Neural progenitor cell (in vitro differentiated cells): ENCODE measurements around the gene DLX1. TPM values are rescaled to one million over a fixed set of nuclear protein-coding genes. Genes with fewer than 3 reads are reported as not detected.

ENCODE experiments used
- DNase-seq: peaks from one replicate; pipeline ENCODE4 v3.0.0-alpha.2; 2016; ENCODE audit warnings: low spot score
- H2AFZ ChIP-seq: fragments of 200-600 bp; sonication (generic); replicated peaks from 2 replicates; pipeline ENCODE4 v1.6.1; 2016; ENCODE audit warnings: antibody characterized with exemption
- H3F3A ChIP-seq: fragments of 200-600 bp; sonication (generic); 2 replicates; pipeline ENCODE4 v1.6.1; 2016; ENCODE audit warnings: antibody characterized with exemption, low read depth
- H3K27ac ChIP-seq: fragments of 200-600 bp; sonication (generic); 2 replicates; pipeline ENCODE4 v1.5.1; 2016; ENCODE audit warnings: mild to moderate bottlenecking
- H3K27me3 ChIP-seq: fragments of 200-600 bp; sonication (generic); 2 replicates; pipeline ENCODE4 v1.6.1; 2016; ENCODE audit warnings: mild to moderate bottlenecking, moderate library complexity
- H3K36me3 ChIP-seq: fragments of 200-600 bp; sonication (generic); 2 replicates; pipeline ENCODE4 v1.5.1; 2016
- H3K4me1 ChIP-seq: fragments of 200-600 bp; sonication (generic); 2 replicates; pipeline ENCODE4 v1.6.1; 2016; ENCODE audit warnings: mixed run types
- H3K4me2 ChIP-seq: fragments of 200-600 bp; sonication (generic); 2 replicates; pipeline ENCODE4 v1.6.1; 2016
- H3K4me3 ChIP-seq: fragments of 200-600 bp; sonication (generic); 2 replicates; pipeline ENCODE4 v1.5.1; 2016
- H3K79me2 ChIP-seq: fragments of 200-600 bp; sonication (generic); 2 replicates; pipeline ENCODE4 v1.6.1; 2016; ENCODE audit warnings: low read depth
- H3K9ac ChIP-seq: fragments of 200-600 bp; sonication (generic); 2 replicates; pipeline ENCODE4 v1.6.1; 2016
- H3K9me3 ChIP-seq: fragments of 200-600 bp; sonication (generic); 2 replicates; pipeline ENCODE4 v1.5.1; 2016; ENCODE audit warnings: low read depth
- H4K20me1 ChIP-seq: fragments of 200-600 bp; sonication (generic); 2 replicates; pipeline ENCODE4 v1.6.1; 2016; ENCODE audit warnings: low read depth
- H3K27ac Mint-ChIP-seq: 3 replicates; pipeline ENCODE4 v1.8.0; 2021; ENCODE audit warnings: mixed read lengths
- H3K27me3 Mint-ChIP-seq: 2 replicates; pipeline ENCODE4 v1.8.0; 2022; ENCODE audit warnings: low read depth, mild to moderate bottlenecking, inconsistent platforms, moderate library complexity, mixed read lengths; ENCODE audit not compliant: insufficient read depth
- H3K36me3 Mint-ChIP-seq: 3 replicates; pipeline ENCODE4 v1.8.0; 2021; ENCODE audit warnings: mixed read lengths
- H3K4me1 Mint-ChIP-seq: 3 replicates; pipeline ENCODE4 v1.8.0; 2021; ENCODE audit warnings: mixed read lengths
- H3K4me3 Mint-ChIP-seq: 3 replicates; pipeline ENCODE4 v1.8.0; 2021; ENCODE audit warnings: mild to moderate bottlenecking, moderate library complexity, mixed read lengths
- H3K9me3 Mint-ChIP-seq: 3 replicates; pipeline ENCODE4 v1.8.0; 2020; ENCODE audit warnings: mixed read lengths
- CTCF ChIP-seq: fragments of 200-600 bp; sonication (generic); IDR thresholded peaks from 2 replicates; pipeline ENCODE4 v1.5.1; 2017; ENCODE audit warnings: antibody characterized with exemption, mild to moderate bottlenecking
- EZH2 ChIP-seq: fragments of 200-600 bp; sonication (generic); IDR thresholded peaks from 2 replicates; pipeline ENCODE4 v1.6.1; 2017; ENCODE audit warnings: antibody characterized with exemption, mild to moderate bottlenecking, moderate library complexity
- EZH2phosphoT487 ChIP-seq: fragments of 200-600 bp; sonication (generic); IDR thresholded peaks from 2 replicates; pipeline ENCODE4 v1.6.1; 2017; ENCODE audit warnings: antibody characterized with exemption
- total RNA-seq: library from RNA; depleted of rRNA; stranded (reverse); fragments of >200 nt; gene quantifications from 2 replicates; pipeline ENCODE4 v1.2.3, GENCODE V29; 2015; ENCODE audit warnings: low replicate concordance

DLX1 gene
- total RNA-seq, 1 donor from 2014 or later: not detected

- Histone ChIP-seq H3K27ac (no peak overlapping the region), H3K9me3 (no peaks in the 10 kb centered on the region), H3K79me2 (no peaks in the 10 kb centered on the region), H3F3A (peaks cover 54% of the 10 kb centered on the region), H3K9ac (no peak overlapping the region), H3K27me3 (peaks cover 100% of the 10 kb centered on the region), H3K4me2 (peak overlapping the region; percentile 84), H3K36me3 (no peaks in the 10 kb centered on the region), H3K4me1 (peaks cover 37% of the 10 kb centered on the region), H2AFZ (no peak overlapping the region), H4K20me1 (peaks cover 94% of the 10 kb centered on the region), H3K4me3 (peak overlapping the region; percentile 51)
- Mint-ChIP-seq H3K27me3 (peaks cover 98% of the 10 kb centered on the region), H3K36me3 (peaks cover 3% of the 10 kb centered on the region), H3K4me1 (peaks cover 59% of the 10 kb centered on the region), H3K9me3 (peaks cover 3% of the 10 kb centered on the region), H3K4me3 (peak overlapping the region; percentile 86), H3K27ac (no peak overlapping the region)
- TF ChIP-seq CTCF (peak; percentile 3), EZH2 (peak; percentile 48), EZH2phosphoT487 (peak; percentile 16)
- DNase-seq: peak; percentile 35
These were observed 1.5 kb upstream of the DLX1 start for GRCh38 chr2:172083628-172084394.

DNA sequence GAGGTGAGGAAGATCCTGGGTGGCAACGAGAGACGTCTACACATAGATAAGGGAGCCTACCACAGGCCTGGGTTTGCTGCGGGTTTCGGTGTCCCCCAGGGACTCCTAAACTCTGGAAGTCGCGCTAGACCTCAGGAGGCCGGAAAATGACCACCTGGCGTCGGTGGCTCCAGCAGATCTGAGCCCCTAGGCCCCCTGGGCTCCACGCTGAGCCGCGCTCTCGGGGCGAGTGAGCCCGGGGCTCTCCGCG is 987 bp upstream of the DLX1 start:
- H3K79me2 ChIP-seq: no peaks in the 10 kb centered on the region
- peaks cover 37% of the 10 kb centered on the region for H3K4me1 ChIP-seq
- TF ChIP-seq EZH2: no peak
- peak; percentile 73 for TF ChIP-seq EZH2phosphoT487

GRCh38 chr2:172084645-172085459 is 455 bp upstream of the DLX1 start:
- peaks cover 100% of the 10 kb centered on the region for H3K27me3 ChIP-seq
- peak; percentile 97 for DNase-seq
- peaks cover 62% of the 10 kb centered on the region for H3F3A ChIP-seq
- H3K27ac Mint-ChIP-seq: no peak overlapping the region
- H3K79me2 ChIP-seq: no peaks in the 10 kb centered on the region
- peak overlapping the region; percentile 51 for H3K4me3 ChIP-seq
- H2AFZ ChIP-seq: peak overlapping the region; percentile 65
- peak overlapping the region; percentile 86 for H3K4me3 Mint-ChIP-seq
- H3K36me3 ChIP-seq: no peaks in the 10 kb centered on the region
- H4K20me1 ChIP-seq: peaks cover 95% of the 10 kb centered on the region
- H3K9ac ChIP-seq: no peak overlapping the region
- H3K27me3 Mint-ChIP-seq: peaks cover 98% of the 10 kb centered on the region
- H3K4me1 ChIP-seq: peaks cover 37% of the 10 kb centered on the region
- peak overlapping the region; percentile 84 for H3K4me2 ChIP-seq
- H3K9me3 Mint-ChIP-seq: peaks cover 3% of the 10 kb centered on the region
- peaks cover 59% of the 10 kb centered on the region for H3K4me1 Mint-ChIP-seq
- no peaks in the 10 kb centered on the region for H3K9me3 ChIP-seq
- no peak overlapping the region for H3K27ac ChIP-seq
- H3K36me3 Mint-ChIP-seq: no peaks in the 10 kb centered on the region
- TF ChIP-seq CTCF: no peak
- no peak for TF ChIP-seq EZH2phosphoT487
- peak; percentile 15 for TF ChIP-seq EZH2

More for the DNA sequence above, 987 bp upstream of the DLX1 start:
- peaks cover 94% of the 10 kb centered on the region for H4K20me1 ChIP-seq
- peak overlapping the region; percentile 65 for H2AFZ ChIP-seq
- DNase-seq: no peak
- Mint-ChIP-seq H3K27ac (no peak overlapping the region), H3K4me3 (peak overlapping the region; percentile 86), H3K36me3 (no peaks in the 10 kb centered on the region), H3K4me1 (peaks cover 59% of the 10 kb centered on the region), H3K27me3 (peaks cover 98% of the 10 kb centered on the region), H3K9me3 (peaks cover 3% of the 10 kb centered on the region)
- H3K27ac ChIP-seq: no peak overlapping the region
- peak overlapping the region; percentile 84 for H3K4me2 ChIP-seq
- H3F3A ChIP-seq: peaks cover 60% of the 10 kb centered on the region
- H3K27me3 ChIP-seq: peaks cover 100% of the 10 kb centered on the region
- no peak overlapping the region for H3K9ac ChIP-seq
- peak overlapping the region; percentile 51 for H3K4me3 ChIP-seq
- H3K36me3 ChIP-seq: no peaks in the 10 kb centered on the region
- H3K9me3 ChIP-seq: no peaks in the 10 kb centered on the region
